HUDEP-2 (cell line): ENCODE measurements around the gene TMEM245.

Source experiments
- DNase-seq, 76 experiments: peaks; one replicate each; lab custom pipeline; 2025; ENCODE audit not compliant: unreplicated experiment in 76 of 76; lab: John Stamatoyannopoulos, UW

The TMEM245 gene

DNA sequence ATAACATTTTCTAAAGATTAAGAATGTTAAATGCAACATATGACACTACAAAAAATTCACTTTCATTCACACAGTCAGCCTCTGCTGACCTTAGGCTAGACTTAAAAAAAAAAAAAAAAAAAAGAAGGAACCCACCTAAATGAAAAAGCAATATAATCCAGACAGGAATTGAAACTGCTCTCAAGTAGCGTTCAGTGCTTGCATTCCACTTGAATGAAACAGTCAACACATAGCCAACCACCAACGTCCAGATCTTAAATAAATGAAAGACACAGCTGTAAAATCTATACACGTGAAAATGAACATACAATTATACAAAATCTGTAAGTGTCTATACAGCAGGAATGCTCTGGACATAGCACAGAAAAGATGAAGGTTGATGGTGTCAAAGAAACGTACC is 11.4 kb downstream of the TMEM245 start:
- peak in 1 of 76 experiments; percentile 52 for DNase-seq

DNA sequence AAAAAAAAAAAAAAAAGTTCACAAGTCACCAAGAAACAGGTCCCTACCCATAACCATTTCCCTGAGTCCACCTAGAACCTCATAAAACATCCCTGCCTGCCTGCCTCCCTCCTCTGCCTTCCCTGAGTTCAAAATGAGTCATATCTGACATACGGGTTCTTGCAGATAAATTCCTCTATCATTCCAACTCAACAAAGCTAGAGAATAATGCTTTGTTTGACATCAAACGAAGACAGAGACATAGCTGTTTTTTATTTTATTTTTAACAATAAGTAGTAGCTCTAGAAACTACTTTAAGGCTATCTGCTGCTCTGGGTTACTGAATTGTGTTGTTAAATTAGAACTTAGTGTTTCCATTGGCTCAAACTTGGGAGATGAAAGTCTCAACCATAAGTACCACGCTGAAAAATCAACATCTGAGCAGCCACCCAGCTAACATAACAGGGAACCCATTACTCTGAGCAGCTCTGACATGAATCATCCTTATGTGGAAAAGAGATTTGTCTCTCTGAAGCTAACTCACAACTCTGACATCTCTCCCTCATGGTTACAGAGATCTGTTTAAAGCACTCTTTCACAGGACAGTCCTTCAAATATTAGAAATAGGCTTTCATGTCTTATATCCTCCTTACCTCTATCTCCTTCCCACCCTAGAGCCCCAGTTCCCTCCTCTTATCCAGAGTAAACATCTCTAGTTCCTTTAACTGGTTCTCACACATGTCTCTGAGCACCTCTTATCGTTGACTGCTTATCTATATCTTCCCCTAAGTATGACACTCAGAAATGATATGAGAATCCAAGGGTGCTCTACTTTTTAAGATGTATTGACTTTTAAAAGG is 12.1 kb downstream of the TMEM245 start:
- peak in 39 of 76 experiments; percentile 3 to 81 (median 52) for DNase-seq

DNA sequence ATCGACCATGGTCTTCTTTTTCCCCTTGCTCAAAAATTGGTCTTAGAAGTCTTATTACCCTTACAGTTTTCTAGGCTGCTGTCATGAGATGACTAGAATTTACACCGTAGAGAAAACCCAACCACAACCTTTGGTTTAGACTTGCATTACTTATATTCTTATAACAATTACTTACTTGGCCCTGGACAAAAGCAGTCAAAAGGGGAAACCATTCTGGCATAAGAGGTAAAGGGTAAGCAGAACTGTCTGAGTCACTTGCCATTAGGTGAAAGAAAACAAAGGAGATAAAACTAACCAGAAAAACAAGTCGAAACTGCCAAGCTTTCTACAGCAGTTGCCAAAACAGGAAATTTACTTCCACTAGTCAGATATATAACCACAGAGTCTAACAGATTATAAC is 17.9 kb downstream of the TMEM245 start:
- DNase-seq: peak in 7 of 76 experiments; percentile 20 to 32 (median 26)

DNA sequence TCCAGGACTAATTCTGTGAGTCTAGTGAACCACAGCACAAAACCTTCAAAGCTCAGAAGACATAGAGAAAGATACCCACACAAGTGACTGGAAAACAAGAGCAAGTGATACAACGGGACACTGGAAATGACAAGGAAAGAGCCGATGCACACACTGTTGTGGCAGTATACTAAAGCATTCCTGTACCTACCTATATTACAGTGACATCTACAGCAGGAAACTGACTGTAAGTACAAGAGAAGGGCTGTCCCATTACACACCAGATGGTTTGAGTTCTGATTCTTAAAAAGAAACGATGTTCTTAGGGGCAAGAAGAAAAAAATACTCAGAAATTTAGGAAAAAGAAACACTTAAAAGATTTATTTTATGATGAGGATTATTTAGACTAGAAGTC is 18.5 kb downstream of the TMEM245 start:
- DNase-seq: no peak

DNA sequence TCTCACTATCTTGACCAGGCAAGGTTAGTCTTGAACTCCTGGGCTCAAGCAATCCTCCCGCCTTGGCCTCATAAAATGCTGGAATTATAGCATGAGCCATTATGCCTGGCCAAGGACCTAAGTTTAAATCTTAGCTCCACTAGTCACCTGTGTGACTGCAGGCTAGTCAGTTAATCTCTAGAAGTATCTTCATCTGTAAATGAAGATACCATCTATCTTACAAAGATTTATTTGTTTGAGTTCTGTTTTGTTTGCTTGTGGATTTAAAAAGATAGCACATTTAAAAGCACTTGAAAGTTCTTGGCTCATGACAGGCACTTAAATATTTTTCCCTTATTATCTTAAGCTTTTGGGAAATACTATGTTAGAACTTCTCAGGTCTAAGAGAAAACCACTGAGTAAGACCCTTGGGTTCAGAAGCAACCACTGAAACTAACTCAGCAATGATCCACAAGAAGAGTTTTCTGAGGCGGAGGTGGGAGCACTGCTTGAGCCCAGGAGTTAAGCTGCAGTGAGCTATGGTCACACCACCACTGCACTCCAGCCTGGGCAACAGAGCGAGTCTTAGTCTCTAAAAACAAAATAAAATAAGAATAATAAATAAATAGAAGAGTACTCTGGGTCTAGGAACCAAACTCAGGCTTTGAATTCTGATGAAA is 19.1 kb downstream of the TMEM245 start:
- no peak for DNase-seq

DNA sequence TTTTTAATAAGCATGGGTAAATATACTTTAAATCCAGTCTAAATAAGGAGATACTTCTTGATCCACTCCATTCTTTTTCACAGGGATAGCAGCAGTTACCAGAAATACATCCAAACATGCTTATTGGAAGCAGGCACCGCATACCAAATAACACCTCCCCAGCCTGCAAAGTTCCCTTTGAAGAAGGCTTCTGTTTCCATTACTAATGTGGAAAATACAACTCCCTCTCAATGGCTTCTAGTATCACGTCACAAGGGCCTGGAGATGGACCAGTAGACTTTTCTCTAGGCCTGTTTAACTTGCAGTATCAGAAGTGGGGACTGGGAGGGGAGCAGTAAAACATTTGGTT is 20.8 kb downstream of the TMEM245 start:
- DNase-seq: no peak

DNA sequence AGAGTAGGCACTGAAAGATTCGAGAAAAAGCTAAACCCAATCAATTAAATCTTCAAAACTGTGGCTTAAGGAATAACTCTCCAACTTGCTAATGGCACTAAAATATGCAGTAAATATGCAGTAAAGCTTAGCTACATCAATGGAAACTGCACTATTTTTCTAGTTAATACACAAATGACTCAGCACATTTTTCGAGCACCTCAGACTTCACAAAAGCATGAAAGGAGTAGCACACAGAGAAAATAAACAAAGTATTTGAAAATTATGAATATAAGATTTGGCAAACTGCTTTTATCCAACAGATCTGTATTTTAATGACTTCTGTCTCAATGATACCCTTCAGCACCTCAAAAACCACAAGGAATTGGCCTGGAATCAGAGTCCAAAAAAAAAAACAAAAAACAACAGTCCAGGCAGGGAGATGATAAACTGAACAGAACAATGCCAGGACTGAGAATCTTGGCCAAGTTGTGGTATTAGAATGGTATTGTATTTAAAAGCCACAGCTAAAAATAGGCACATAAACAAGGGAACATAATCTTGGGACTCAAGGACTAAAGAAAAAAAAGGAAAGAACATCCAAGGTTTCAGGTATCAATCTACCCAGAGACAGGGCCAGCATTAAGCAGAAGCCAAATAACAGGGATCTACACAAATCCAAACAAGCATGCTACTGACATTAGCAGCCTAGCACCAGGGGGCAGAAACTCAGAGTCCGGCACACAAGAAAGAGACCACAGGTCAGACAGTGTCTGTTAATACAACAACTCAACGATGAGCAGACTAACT is 21.4 kb downstream of the TMEM245 start:
- peak in 9 of 76 experiments; percentile 2 to 33 (median 23) for DNase-seq

DNA sequence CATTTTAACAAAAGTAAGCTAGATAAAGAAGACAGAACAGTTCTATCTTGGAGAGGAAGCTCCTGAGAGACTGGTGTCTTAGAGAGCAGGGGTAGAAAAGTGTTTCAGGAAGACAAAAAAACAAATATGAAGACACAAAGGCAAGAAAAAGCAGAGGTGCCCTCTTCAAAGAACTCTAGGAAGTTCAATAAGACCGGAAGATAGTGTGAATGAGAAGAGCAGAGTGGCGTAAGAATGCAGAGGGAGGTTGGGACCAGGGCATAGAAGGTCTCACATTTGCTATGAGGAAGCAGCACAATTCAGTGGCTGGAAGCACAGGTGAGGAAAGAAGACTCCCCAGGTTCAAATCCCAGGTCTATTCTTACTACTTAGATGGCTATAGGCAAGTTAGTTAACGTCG is 22.6 kb downstream of the TMEM245 start:
- DNase-seq: no peak

DNA sequence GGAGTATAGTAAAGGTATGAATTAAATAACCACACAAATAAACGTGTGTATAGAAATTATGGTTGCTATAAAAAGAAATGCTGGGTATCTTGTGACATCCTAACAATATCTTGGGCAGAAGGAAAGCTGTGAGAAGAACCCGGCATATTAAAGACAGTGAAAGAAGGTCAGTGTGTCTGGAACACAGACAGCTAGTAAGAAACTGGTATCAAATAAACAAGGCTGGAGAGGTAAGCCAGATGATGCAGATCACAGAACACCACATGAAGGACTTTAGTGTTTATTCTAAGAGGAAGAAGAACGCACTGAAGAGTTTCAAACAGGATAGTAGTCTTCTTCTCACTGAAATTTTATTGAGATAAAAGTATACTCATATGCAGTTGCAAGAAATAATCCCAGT is 24.4 kb downstream of the TMEM245 start:
- no peak for DNase-seq

DNA sequence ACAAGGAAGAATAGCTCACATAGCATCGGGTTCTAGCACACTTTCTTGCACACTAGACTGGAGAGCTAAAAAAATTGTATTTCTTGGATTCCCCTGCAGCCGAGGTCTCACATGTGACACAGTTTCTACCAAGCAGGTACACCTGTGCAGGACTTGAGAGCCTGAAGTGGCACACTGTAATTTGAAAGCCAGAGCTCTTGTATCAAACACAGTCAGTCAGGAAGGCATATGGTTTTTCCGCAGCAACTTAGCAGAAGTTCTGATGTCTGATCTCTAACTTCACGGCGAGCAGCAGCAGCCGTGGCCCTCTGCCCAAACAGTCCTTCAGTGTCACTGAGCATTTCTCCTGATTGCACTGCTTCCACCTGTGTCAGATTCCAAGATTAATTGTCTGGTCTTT is 25.5 kb downstream of the TMEM245 start:
- no peak for DNase-seq

DNA sequence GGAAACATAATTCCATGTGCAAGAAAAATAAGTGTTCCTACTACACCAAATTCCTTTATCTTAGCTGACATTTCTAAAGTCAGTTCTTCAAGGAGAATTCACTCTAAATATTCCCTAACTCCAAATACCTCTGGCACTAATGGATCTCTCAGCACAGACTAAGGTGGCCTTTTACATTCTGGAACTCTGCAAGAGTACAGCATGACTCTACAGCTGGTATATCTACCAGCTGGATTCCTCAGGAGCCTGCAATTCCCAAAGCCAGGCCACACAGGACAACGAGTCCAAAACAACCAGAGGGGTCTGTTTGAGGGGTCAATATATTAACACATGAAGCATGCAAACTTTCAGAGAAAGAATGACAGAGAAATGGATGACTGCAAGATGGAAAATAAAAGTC is 27.2 kb downstream of the TMEM245 start:
- no peak for DNase-seq

DNA sequence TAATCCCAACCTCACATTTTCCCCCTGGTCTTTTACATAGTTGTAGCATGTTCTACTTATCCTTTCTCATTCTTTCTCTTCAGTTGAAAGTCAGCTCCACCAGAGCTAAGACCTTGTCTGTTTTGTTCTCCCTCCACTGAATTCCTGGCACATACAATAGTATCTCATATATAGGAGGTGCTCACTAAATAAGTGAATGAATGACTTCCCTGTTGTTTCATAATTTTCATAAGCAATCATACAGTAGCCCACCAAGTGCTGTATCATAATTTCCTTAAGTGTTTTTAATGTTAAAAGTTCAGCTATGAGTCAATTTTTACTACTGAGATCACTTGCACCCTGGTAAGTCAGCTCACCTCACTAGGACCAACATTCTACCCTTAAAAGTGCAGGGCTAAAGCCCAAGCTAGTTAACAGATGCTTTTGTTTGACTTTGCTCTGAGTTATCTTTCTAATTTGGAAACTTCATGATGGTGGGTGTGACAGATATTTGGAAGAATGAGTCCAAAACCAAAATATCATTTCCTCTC is 27.6 kb downstream of the TMEM245 start:
- DNase-seq: no peak

DNA sequence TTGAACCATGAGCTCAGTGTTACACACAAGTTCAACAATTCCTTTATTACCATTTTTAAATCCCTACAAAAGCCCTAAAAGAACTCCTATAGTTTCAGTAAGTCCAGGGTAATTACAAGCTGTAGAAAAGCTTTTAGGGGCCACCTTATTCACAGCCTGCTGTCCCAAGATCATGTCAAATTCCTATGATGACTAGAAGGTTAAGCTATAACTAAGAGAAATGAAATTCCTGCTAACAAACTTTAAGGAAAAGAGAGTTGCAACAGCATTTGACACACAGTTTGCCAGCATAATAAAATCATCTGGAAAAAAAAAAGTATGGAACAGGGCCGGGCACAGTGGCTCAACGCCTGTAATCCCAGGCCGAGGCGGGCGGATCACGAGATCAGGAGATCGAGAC is 31.5 kb downstream of the TMEM245 start:
- no peak for DNase-seq

DNA sequence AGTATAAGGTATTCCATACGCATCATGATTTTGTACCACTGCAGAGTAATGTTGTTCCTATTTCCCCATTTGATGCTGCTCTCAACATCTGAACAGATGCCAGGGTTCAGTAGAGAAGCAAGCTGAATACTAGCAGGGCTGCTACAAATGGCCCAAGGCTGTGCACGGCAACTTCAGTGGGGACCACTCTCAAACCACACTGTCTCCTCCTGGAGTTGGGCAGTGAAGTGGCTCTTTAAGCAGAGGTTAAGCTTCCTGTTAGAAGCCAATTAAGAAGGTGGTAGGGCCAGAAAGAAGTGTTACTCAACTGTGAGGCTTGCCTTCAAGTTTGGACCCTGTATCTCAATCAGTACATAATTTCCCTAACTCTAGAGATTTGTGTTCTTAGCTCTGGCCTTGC is 32.0 kb downstream of the TMEM245 start:
- no peak for DNase-seq

DNA sequence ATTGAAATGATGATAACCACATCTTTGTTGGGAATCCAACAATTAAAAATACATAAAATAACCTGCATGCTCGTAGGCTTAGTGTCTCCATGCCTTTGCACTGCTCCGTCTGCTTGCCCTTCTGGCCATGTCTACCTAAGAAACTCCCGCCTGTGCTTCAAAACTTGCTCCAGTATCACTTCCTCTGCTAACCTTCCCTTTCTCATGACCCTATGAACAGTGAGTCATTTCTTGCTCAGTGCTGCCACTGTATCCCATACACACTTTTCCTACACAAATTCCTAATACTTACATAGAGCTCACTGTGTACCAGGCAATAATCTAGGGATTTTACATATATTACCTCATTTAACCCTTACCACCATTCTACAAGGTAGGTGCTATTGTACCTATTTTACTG is 33.5 kb downstream of the TMEM245 start:
- DNase-seq: no peak

DNA sequence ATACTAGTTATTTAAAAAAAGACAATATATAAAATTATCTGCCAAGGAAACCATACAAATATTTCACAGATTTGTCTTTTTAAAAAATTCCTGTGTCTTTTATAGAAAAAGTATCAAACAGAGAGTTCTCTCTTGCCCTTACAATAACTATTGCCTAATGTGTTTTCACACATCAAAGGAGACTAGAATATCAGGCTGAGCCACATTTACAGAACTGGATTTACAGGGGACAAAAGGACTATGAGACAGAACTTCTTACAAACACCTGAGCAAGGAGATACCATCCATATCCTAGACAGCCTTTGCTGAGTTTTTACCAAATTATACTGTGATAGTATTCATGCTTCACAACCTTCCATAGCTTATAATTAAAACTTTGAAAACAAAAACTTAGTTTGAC is 34.2 kb downstream of the TMEM245 start:
- no peak for DNase-seq

DNA sequence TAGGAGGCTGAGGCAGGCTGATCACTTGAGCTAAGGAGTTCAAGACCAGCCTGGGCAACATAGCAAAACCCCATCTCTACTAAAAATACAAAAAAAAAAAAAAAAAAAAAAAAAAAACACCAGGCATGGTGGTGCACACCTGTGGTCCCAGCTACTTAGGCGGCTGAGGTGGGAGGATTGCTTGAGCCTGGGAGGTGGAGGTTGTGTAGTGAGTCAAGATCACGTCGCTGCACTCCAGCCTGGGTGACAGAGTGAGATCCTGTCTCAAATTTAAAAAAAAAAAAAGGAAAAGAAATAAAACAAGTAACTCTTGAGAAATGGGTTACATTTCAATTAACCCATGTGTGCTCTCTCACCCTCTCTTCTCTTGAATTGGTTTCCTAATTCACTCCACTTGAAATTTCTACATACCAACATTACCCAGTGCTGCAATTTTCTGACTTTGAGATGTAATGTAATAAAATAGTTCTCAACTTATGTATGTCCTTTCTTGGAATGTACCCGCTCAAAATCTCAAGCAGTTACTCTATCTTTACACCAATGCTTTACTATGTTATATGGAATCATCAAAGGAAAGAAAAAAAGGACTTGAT is 35.8 kb downstream of the TMEM245 start:
- no peak for DNase-seq

DNA sequence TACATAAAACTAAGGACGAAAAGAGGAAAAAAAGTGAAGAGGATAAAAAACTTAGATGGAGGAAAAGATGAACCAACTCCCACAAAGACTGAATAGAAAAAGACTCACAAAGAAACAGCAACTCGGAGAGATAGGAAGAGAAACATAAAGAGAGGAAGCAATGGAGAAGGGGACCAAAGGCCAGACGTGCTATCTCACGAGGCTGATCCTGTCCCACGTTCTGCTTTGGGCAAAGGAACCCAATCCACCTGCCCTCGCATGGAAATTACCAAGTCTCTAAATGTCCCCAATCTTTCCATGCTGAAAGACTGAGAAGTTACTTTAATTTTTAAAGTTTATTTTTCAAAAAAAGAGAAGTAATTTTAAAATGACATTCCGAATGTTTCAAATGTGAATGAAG is 36.6 kb downstream of the TMEM245 start:
- no peak for DNase-seq

DNA sequence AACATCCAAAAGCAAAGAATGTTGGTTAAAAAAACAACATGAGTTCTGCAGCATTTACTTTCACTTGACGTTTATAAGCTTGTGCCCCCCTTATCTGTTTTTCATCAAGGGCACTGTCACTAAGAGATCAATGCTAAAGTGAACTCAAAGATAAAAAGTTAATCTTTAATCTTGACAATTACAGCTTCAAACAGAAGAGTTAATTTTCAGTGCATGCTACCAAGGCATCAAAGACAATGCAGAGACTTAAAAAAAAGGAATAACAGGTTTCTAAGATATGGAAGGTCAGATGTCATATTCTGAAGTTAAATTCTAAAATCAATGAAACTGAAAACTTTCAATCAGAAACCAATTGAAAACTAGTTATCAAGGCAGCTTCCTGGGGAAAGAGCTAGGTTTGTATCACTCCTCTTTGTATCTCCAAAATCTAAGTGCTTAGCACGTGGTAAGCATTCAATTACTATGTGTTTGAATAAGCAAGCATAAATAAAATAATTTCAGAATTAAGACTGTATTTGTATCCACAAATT is 37.6 kb downstream of the TMEM245 start:
- no peak for DNase-seq

DNA sequence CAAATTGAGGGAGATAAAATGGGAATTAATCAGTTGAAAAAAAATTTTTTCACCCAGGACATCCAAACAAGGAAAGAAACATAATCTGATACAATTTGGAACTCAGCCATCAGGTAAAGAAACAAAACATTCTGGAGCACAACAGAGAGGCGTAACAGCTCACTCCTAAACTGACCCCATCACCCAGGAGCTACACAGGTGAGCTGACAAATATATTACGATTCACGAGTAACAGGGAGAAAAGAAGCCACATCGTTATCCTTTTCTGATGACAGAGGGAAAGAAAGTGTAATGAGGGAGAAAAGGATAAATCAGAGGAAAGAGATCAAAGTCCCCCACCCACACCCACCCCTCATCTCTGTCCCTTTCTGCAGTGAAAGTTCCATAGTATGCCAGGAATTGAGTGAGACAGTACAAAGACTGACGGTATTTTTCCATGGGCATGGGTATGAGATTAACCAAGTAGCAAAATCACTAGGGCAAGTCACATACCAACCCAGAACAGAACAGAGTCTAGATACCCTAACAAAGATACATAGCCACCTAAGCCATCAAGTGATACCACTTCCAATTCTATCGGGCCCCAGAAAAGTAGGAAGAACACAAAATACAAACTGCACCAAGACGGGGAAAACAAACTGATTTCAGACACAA is 45.4 kb downstream of the TMEM245 start:
- no peak for DNase-seq
